Endothelial cell of umbilical vein (primary cell): ENCODE data around the gene UVRAG. TPM values are rescaled to one million over a fixed set of nuclear protein-coding genes. Genes with fewer than 3 reads are reported as not detected.

Experiments used
- BruUV-seq: library from RNA; stranded (reverse); fragments of 400-500 nt; replicated peaks from 2 replicates; lab custom pipeline; 2021; lab: Mats Ljungman, UMichigan
- CTCF ChIA-PET: fragments of 300-600, 350-600 bp; sonication (Branson Sonifier 250); formaldehyde crosslinking; loops from one replicate; lab custom pipeline; 2021; ENCODE audit warnings: antibody characterized with exemption, inconsistent platforms; lab: Charles Lee
- POLR2A ChIA-PET: fragments of 300-600, 350-600 bp; sonication (Branson Sonifier 250); formaldehyde crosslinking; loops from one replicate; lab custom pipeline; 2021; ENCODE audit warnings: antibody characterized with exemption, inconsistent platforms; lab: Charles Lee
- DNase-seq: peaks from one replicate; pipeline ENCODE4 v3.0.0-alpha.2; 2011; ENCODE audit warnings: low read depth, low spot score
- FAIRE-seq: peaks from 2 replicates; lab custom pipeline; 2011; peaks lifted over from hg19 to GRCh38; lab: Jason Lieb, UNC
- H2AFZ ChIP-seq: 2 replicates; pipeline ENCODE4 v1.6.0; 2012; ENCODE audit warnings: low read depth, low read length, control low read depth, inconsistent platforms
- H3K27ac ChIP-seq: 2 replicates; pipeline ENCODE4 v1.5.1; 2011; ENCODE audit warnings: low read depth, mild to moderate bottlenecking, control low read depth, low read length, moderate library complexity; ENCODE audit not compliant: insufficient read depth
- H3K27me3 ChIP-seq, 2 experiments: 2 replicates each; pipeline versions ENCODE4 v1.6.0 to v1.6.1; 2011; ENCODE audit warnings: low read length in 2 of 2, mixed read lengths in 1 of 2; ENCODE audit not compliant: control insufficient read depth in 2 of 2, insufficient read depth in 2 of 2
- H3K36me3 ChIP-seq, 2 experiments: 2 replicates in 1 of 2; 3 replicates in 1 of 2; pipeline ENCODE4 v1.5.1; 2011; ENCODE audit warnings: low read length in 2 of 2, mild to moderate bottlenecking in 1 of 2, moderate library complexity in 1 of 2; ENCODE audit not compliant: control insufficient read depth in 2 of 2, insufficient read depth in 2 of 2; ENCODE audit errors: extremely low read depth in 1 of 2
- H3K4me1 ChIP-seq: 3 replicates; pipeline ENCODE4 v1.5.1; 2011; ENCODE audit warnings: mild to moderate bottlenecking, low read length; ENCODE audit not compliant: control insufficient read depth, insufficient read depth; ENCODE audit errors: extremely low read depth
- H3K4me2 ChIP-seq: 2 replicates; pipeline ENCODE4 v1.6.1; 2011; ENCODE audit warnings: low read length, control low read depth, mixed read lengths; ENCODE audit not compliant: insufficient read depth
- H3K4me3 ChIP-seq, 3 experiments: fragments of 200-600 bp in 1 of 3; sonication (generic), shearing (Covaris generic) in 1 of 3; replicated peaks in 1 of 3; 2 replicates each; pipeline ENCODE4 v1.5.1; 2011 to 2016; ENCODE audit warnings: control low read depth in 3 of 3, low read length in 3 of 3, mild to moderate bottlenecking in 2 of 3, inconsistent platforms in 1 of 3, low read depth in 1 of 3, moderate library complexity in 1 of 3; ENCODE audit not compliant: insufficient read depth in 1 of 3
- H3K79me2 ChIP-seq: 2 replicates; pipeline ENCODE4 v1.6.0; 2012; ENCODE audit warnings: low read length, inconsistent platforms; ENCODE audit not compliant: control insufficient read depth, insufficient read depth
- H3K9ac ChIP-seq: replicated peaks from 2 replicates; pipeline ENCODE3; 2011; ENCODE audit warnings: low read length, control low read depth; ENCODE audit not compliant: insufficient read depth; ENCODE audit errors: extremely low read depth
- H3K9me1 ChIP-seq: replicated peaks from 3 replicates; pipeline ENCODE4 v1.6.0; 2011; ENCODE audit warnings: mild to moderate bottlenecking, low read length; ENCODE audit not compliant: control insufficient read depth, insufficient read depth; ENCODE audit errors: extremely low read depth
- H3K9me3 ChIP-seq: replicated peaks from 2 replicates; pipeline ENCODE4 v1.5.1; 2012; ENCODE audit warnings: low read length, inconsistent platforms; ENCODE audit not compliant: control insufficient read depth, insufficient read depth
- H4K20me1 ChIP-seq: replicated peaks from 2 replicates; pipeline ENCODE3; 2011; ENCODE audit warnings: mild to moderate bottlenecking, low read length; ENCODE audit not compliant: control insufficient read depth, insufficient read depth; ENCODE audit errors: extremely low read depth
- CTCF ChIP-seq, 2 donors: IDR thresholded peaks; 1 replicate in 1 of 2; 2 replicates in 1 of 2; pipeline ENCODE4 v1.5.1; 2011; ENCODE audit warnings: low read length in 2 of 2, mild to moderate bottlenecking in 2 of 2, moderate library complexity in 2 of 2, control low read depth in 1 of 2, inconsistent platforms in 1 of 2, low read depth in 1 of 2; ENCODE audit not compliant: insufficient read depth in 1 of 2; ENCODE audit errors: extremely low read depth in 1 of 2
- EZH2 ChIP-seq: IDR thresholded peaks from 2 replicates; pipeline ENCODE4 v1.6.1; 2012; ENCODE audit warnings: borderline replicate concordance, low read depth, mild to moderate bottlenecking, moderate library complexity, low read length, inconsistent platforms; ENCODE audit not compliant: severe bottlenecking
- FOS ChIP-seq: IDR thresholded peaks from 2 replicates; pipeline ENCODE4 v1.6.1; 2011; ENCODE audit warnings: mild to moderate bottlenecking, low read length, moderate library complexity, borderline replicate concordance; ENCODE audit not compliant: insufficient read depth
- GATA2 ChIP-seq: IDR thresholded peaks from 2 replicates; pipeline ENCODE4 v1.7.0; 2011; ENCODE audit warnings: low read depth, mild to moderate bottlenecking, moderate library complexity, mixed read lengths, low read length; ENCODE audit not compliant: insufficient read length, insufficient read depth
- JUN ChIP-seq: IDR thresholded peaks from 2 replicates; pipeline ENCODE4 v1.6.1; 2011; ENCODE audit warnings: borderline replicate concordance, low read depth; ENCODE audit not compliant: insufficient read length, insufficient read depth
- MYC ChIP-seq: IDR thresholded peaks from one replicate; pipeline ENCODE4 v1.6.1; 2011; ENCODE audit warnings: mild to moderate bottlenecking, low read depth, low read length
- POLR2A ChIP-seq: IDR thresholded peaks from 2 replicates; pipeline ENCODE4 v1.6.1; 2012; ENCODE audit warnings: low read depth, mild to moderate bottlenecking, control low read depth, low read length
- POLR2AphosphoS5 ChIP-seq: IDR thresholded peaks from 2 replicates; pipeline ENCODE4 v1.6.1; 2012; ENCODE audit warnings: low read depth, mild to moderate bottlenecking, control low read depth, low read length, moderate library complexity; ENCODE audit not compliant: insufficient read depth
- dilution Hi-C: fragments of 300-500 bp; cut with MboI; formaldehyde crosslinking; loops from one replicate; pipeline ENCODE4 v1.15.0; 2019; ENCODE audit warnings: low sequenced_read_pairs; ENCODE audit not compliant: extremely low pct_ligation_motif_present
- intact Hi-C: fragments of 100-400 bp; cut with micrococcal nuclease; formaldehyde crosslinking; loops from one replicate; pipeline ENCODE4 v1.10.0; 2022
- polyA plus RNA-seq, 4 experiments: library from polyadenylated mRNA; depleted of rRNA in 3 of 4; stranded (reverse) in 3 of 4; unstranded in 1 of 4; fragments of >200 nt; gene quantifications; 2 replicates each; pipeline versions ENCODE4 v1.2.1 to v1.2.3, GENCODE V29; 2011 to 2012; ENCODE audit warnings: missing spikeins in 1 of 4
- total RNA-seq: library from RNA; stranded (reverse); gene quantifications from 2 replicates; pipeline ENCODE4 v1.2.3, GENCODE V29; 2021
- TF ChIP-seq, protein P1 (sequence below): IDR thresholded peaks from 2 replicates; pipeline ENCODE4 v1.6.1; 2011; ENCODE audit not compliant: insufficient read depth, insufficient read length

UVRAG gene
- total and polyA plus RNA-seq, 2 donors (not counting 3 experiments of a cell fraction or from before 2014, with no cell fraction given), result 21.2 to 65.6 TPM

DNA sequence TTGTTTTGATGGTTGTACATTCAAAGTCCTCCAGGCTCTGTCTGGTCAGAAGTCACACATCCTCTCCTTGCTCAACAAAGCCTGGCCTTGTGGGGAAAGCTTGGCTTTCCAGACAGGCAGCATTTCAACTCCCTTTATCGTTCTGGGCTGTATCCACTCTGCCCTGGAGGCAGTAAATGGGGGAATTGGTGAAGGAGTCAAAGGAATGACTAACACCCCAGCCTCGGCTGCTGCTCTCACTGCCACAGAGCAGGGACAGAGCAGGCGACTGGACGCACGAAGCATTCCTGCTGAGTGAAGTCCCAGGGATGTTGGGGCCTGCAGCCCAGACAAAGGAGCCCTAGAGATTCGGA lies 338.5 kb downstream of the UVRAG start:
- TF ChIP-seq JUN, result no peak
- TF ChIP-seq GATA2, result no peak
- TF ChIP-seq POLR2AphosphoS5, result no peak
- TF ChIP-seq POLR2A, result no peak
- TF ChIP-seq CTCF (IDR thresholded peaks at IDR 0.05; ENCODE audit: extremely low read depth in 1 of 2, insufficient read depth in 1 of 2, low read depth in 1 of 2, low read length in 2 of 2), result no peak
- no peak for TF ChIP-seq FOS
- TF ChIP-seq, protein P1, sequence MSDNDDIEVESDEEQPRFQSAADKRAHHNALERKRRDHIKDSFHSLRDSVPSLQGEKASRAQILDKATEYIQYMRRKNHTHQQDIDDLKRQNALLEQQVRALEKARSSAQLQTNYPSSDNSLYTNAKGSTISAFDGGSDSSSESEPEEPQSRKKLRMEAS, result no peak
- TF ChIP-seq EZH2, result no peak
- no peak for TF ChIP-seq MYC
- no peak overlapping the region for H3K4me3 ChIP-seq
- no peak overlapping the region for H2AFZ ChIP-seq
- intact Hi-C loops (loop anchor here (2.0 to 5.0 kb wide), 2 partner anchors 121 to 431 kb away; no protein-coding TSS in a partner anchor), dilution Hi-C loops (no loop called here)
- no TSS peak for BruUV-seq
- H3K9me1 ChIP-seq, result no peaks in the 10 kb centered on the region
- no peaks in the 10 kb centered on the region for H3K4me1 ChIP-seq
- H3K36me3 ChIP-seq, result no peaks in the 10 kb centered on the region
- no peak overlapping the region for H3K27ac ChIP-seq
- H3K79me2 ChIP-seq, result no peaks in the 10 kb centered on the region
- ChIA-PET POLR2A (no interaction called here), CTCF (interaction anchor here (1.1 to 2.6 kb wide), 2 partner anchors 255 to 430 kb away, joined by 3 to 288 read pairs; no protein-coding TSS in a partner anchor)
- DNase-seq, result no peak
- H3K9ac ChIP-seq, result no peak overlapping the region
- no peak for FAIRE-seq
- H4K20me1 ChIP-seq, result no peaks in the 10 kb centered on the region
- no peaks in the 10 kb centered on the region for H3K27me3 ChIP-seq
- H3K4me2 ChIP-seq, result no peak overlapping the region
- no peaks in the 10 kb centered on the region for H3K9me3 ChIP-seq
